Fibroblast of mammary gland (primary cell): ENCODE results near the gene CEACAM18.

Experiments
- DNase-seq: peaks from one replicate; pipeline ENCODE4 v3.0.0-alpha.2; 2010; ENCODE audit warnings: low read depth
- H3K4me3 ChIP-seq: 2 replicates; pipeline ENCODE4 v1.5.1; 2011; ENCODE audit warnings: low read depth, mild to moderate bottlenecking, low read length, moderate library complexity; ENCODE audit not compliant: control insufficient read depth
- CTCF ChIP-seq: conservative IDR thresholded peaks from 2 replicates; pipeline ENCODE4 v1.5.1; 2011; ENCODE audit warnings: low read depth, low read length, inconsistent platforms; ENCODE audit not compliant: control insufficient read depth, insufficient read depth

CEACAM18 gene

GRCh38 chr19:51525651-51526050 is 47.3 kb downstream of the CEACAM18 start:
- DNase-seq = no peak
- no peak overlapping the region for H3K4me3 ChIP-seq
- no peak for TF ChIP-seq CTCF

GRCh38 chr19:51529301-51529700 is 51.0 kb downstream of the CEACAM18 start:
- H3K4me3 ChIP-seq = no peak overlapping the region
- TF ChIP-seq CTCF = no peak
- DNase-seq = no peak

- no peak for DNase-seq
- H3K4me3 ChIP-seq = no peak overlapping the region
- no peak for TF ChIP-seq CTCF
Observed at GRCh38 chr19:51530616-51531015, 52.3 kb downstream of the CEACAM18 start.

GRCh38 chr19:51531349-51532315 is 53.3 kb downstream of the CEACAM18 start, which contains the start of gene SIGLEC6:
Gene SIGLEC6 (minus strand): TSS chr19:51531670. CDS start chr19:51531648, 22 bp downstream.
- no peak for DNase-seq
- no peak for TF ChIP-seq CTCF
- no peak within 1 kb of the TSS for H3K4me3 ChIP-seq

GRCh38 chr19:51535535-51535934 is 57.2 kb downstream of the CEACAM18 start:
- no peak for TF ChIP-seq CTCF
- no peak overlapping the region for H3K4me3 ChIP-seq
- DNase-seq = no peak

- no peak for TF ChIP-seq CTCF
- H3K4me3 ChIP-seq = no peak overlapping the region
- DNase-seq = no peak
Observed at GRCh38 chr19:51539821-51540366, 61.6 kb downstream of the CEACAM18 start.
